ENCODE measurements around the gene TRAPPC2L. TPM values are rescaled to one million over a fixed set of nuclear protein-coding genes. Genes with fewer than 3 reads are reported as not detected.

Gene TRAPPC2L
- total RNA-seq, 1 donor from 2014 or later, result 26.5 TPM

- no peak for DNase-seq (ENCODE audit: low spot score in 2 of 2)
- no peak for FAIRE-seq
Observed at GRCh38 chr16:88903267-88903666, 46.3 kb downstream of the TRAPPC2L start.

GRCh38 chr16:88904676-88905365 lies 47.9 kb downstream of the TRAPPC2L start:
- DNase-seq (ENCODE audit: low spot score in 2 of 2) (no peak), FAIRE-seq (no peak)

- DNase-seq (ENCODE audit: low spot score in 2 of 2) (no peak), FAIRE-seq (no peak)
Observed at GRCh38 chr16:88905563-88905962, 48.6 kb downstream of the TRAPPC2L start.

GRCh38 chr16:88906020-88906419 lies 49.1 kb downstream of the TRAPPC2L start:
- DNase-seq (ENCODE audit: low spot score in 2 of 2), result no peak
- FAIRE-seq, result no peak

- DNase-seq (ENCODE audit: low spot score in 2 of 2), result no peak
Observed at GRCh38 chr16:88906535-88907105, 49.7 kb downstream of the TRAPPC2L start.

GRCh38 chr16:88907768-88908167 lies 50.8 kb downstream of the TRAPPC2L start:
- FAIRE-seq (no peak), DNase-seq (ENCODE audit: low spot score in 2 of 2) (no peak)

More at GRCh38 chr16:88906535-88907105, 49.7 kb downstream of the TRAPPC2L start:
- FAIRE-seq, result no peak

- no peak for DNase-seq (ENCODE audit: low spot score in 2 of 2)
- no peak for FAIRE-seq
Observed at GRCh38 chr16:88908307-88908706, 51.4 kb downstream of the TRAPPC2L start.

GRCh38 chr16:88909431-88910210 lies 52.7 kb downstream of the TRAPPC2L start:
- FAIRE-seq, result no peak

GRCh38 chr16:88910284-88911135 lies 53.6 kb downstream of the TRAPPC2L start:
- no peak for FAIRE-seq

More at GRCh38 chr16:88909431-88910210, 52.7 kb downstream of the TRAPPC2L start:
- no peak for DNase-seq (ENCODE audit: low spot score in 2 of 2)

GRCh38 chr16:88911136-88911945 lies 54.4 kb downstream of the TRAPPC2L start:
- DNase-seq (ENCODE audit: low spot score in 2 of 2) (no peak), FAIRE-seq (no peak)

More at GRCh38 chr16:88910284-88911135, 53.6 kb downstream of the TRAPPC2L start:
- no peak for DNase-seq (ENCODE audit: low spot score in 2 of 2)

GRCh38 chr16:88911946-88912310 lies 55.0 kb downstream of the TRAPPC2L start:
- DNase-seq (ENCODE audit: low spot score in 2 of 2), result no peak
- FAIRE-seq, result no peak

Other genes starting within 250 kb of the TRAPPC2L start
- not detected for gene IL17C, start 218.6 kb upstream of the TRAPPC2L start, total RNA-seq
- 24.9 TPM for gene CYBA, start 206.1 kb upstream of the TRAPPC2L start, total RNA-seq
- 66.0 TPM for gene MVD, start 194.0 kb upstream of the TRAPPC2L start, total RNA-seq
- gene SNAI3, start 170.6 kb upstream of the TRAPPC2L start, total RNA-seq, result not detected
- gene RNF166, start 150.7 kb upstream of the TRAPPC2L start, total RNA-seq, result 10.2 TPM
- 15.1 TPM for gene CTU2, start 150.6 kb upstream of the TRAPPC2L start, total RNA-seq
- 4.1 TPM for gene PIEZO1, start 71.9 kb upstream of the TRAPPC2L start, total RNA-seq
- gene CDT1, start 53.3 kb upstream of the TRAPPC2L start, total RNA-seq, result 1.2 TPM
- gene APRT, start 45.2 kb upstream of the TRAPPC2L start, total RNA-seq, result 15.9 TPM
- 5.7 TPM for gene GALNS, start 180 bp upstream of the TRAPPC2L start, total RNA-seq
- gene PABPN1L, start 9.5 kb downstream of the TRAPPC2L start, total RNA-seq, result not detected
- 0.82 TPM for gene CBFA2T3, start 120.1 kb downstream of the TRAPPC2L start, total RNA-seq
- gene ACSF3, start 236.7 kb downstream of the TRAPPC2L start, total RNA-seq, result 9.0 TPM

Measured in frontal cortex (tissue), 4 donors.